HG02623 (cell line): ENCODE results near the gene ARHGAP8.

Source experiments
- ATAC-seq: cut with Tn5 transposase; IDR thresholded peaks from one replicate; pipeline ENCODE4 v1.9.1; 2021; ENCODE audit warnings: moderate library complexity; ENCODE audit not compliant: unreplicated experiment

ARHGAP8 gene

DNA sequence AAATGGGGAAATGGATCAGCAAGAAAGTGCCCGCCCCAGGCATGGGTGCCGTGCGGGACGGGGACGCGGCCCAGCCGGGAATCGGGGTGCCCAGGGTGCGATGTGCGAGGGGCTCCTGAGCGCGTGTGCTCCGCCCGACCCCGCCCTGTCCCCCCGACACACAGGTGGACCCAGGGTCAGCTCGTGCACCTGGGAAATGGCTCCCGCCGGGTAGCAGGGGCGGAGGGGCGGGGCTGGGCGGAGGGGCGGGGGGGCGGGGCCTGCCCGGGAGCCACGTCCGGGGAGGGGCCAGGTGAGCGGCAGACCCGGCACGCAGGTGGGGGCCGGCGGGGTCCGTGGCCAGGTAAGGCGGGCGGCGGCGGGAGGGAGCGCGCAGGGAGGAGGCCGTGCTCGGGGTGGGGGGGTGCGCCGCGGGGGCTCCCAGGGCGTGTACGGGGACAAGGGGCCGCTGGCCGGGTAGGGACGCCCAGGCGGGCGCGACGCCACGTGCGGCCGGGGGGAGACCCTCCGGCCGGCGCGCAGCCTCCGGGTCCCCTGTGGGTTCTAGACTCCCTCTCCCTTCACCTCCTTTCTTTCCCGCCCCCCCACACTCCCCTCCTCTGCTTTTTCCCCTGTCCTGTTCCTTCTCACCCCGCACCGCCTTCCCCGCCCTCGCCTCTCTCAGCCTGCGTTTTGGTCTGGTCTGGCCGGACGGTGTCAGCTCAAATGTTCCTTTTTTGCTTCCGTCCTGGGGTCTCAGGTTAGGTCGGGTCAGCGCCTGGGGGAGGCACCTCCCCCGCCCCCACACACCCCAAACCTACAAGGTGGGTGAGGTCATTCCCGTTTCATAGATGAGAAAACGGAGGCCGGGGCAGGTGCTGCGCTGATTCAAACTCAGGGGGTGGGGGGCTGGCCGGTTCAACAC, at the start of gene ARHGAP8:
Gene ARHGAP8, plus strand, starts transcription at position 291 of the 904 bp plus-strand sequence. CDS start 33,953 bp downstream, outside the sequence.
- no peak for ATAC-seq

DNA sequence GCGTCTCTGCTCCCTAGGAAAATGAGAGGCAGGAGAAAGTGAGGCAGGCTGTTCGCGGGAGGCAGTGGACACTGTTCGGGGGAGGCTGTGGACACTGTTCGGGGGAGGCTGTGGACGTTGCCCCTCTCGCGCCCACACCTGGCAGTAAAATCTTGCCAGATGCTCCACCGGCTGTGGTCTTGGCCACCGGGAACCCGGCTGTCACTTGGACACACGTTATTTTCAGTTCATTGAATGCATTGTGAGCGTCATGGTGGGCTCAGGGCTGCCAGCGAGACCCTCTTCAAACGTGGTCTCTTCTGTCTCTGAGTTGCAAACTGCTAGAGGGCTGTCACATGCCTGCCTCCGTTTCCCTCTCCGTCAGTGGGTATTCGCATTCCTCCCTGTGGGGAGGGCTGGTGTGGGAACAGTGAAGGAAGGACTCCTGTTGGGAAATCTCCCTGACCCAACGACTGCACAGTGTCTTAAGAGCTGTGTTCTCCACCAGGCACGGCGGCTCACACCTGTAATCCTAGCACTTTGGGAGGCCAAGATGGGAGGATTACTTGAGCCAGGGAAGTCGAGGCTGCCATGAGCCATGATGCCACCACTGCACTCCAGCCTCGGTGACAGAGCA, 49.0 kb upstream of the ARHGAP8 start:
- ATAC-seq: no peak

DNA sequence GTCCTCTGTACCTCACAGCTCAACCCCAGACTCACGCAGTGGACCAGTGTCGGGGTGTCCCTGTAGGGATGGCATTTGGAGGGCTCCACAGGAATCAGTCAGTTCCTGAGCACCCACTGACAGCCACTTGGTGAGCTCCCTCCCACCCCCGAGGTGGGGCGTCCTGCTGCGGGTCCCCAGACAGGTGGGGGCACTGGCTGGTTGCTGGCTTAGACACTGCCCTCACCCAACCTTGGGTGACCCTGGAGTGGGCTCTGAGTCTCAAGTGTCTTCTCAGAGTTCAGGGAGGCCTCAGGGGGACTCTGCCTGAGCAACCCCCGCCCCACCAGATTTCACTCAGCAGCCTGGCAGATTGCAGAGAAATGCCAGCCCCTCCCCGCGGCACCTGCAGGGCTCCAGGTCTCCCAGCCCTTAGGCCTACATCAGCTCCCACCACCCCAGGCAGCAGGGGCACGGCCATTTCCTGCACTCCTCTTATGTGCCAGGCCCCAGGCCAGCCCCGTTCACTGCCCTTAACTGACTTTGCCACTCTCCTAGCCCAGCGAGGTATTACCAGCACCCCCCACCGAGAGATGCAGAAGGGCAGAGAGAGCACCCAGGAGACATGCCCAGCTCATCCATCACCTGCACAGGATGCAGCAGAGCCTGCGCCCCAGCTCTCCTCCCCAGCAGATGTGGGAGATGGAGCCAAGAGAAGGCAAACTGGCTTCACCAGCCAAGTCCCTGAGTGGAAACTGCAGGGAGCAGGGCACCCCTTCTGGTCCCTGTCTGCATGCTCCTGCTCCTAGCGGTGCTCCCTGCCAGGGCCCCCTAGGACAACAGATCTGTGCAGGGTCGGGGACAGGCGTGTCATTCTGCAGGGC, 48.0 kb upstream of the ARHGAP8 start:
- no peak for ATAC-seq

DNA sequence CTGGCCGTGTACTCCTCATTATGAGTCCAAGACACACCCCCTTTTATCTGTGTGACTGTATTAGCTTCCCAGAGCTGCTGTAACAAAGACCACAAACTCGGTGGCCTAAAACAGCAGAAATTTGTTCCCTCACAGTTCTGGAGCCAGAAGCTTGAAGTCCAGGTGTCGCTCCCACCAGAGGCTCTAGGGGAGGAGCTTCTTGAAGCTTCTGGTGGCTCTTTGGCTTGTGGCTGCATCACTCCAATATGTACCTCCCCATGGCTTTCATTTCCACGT, 47.4 kb upstream of the ARHGAP8 start:
- no peak for ATAC-seq

DNA sequence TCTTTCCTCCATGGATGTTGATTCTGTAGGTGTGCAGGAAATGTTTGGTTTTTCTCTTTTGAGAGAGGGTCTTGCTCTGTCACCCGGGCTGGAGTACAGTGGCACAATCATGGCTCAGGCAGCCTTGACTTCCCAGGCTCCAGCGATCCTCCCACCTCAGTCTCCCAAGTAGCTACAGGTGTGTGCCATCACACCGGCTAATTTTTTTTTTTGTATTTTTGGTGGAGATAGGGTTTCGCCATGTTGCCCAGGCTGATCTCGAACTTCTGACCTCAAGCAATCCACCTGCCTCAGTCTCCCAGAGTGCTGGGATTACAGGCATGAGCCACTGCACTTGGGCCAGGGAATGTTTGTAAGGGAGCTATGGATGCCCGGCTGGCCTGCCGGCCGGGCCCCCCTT, 45.9 kb upstream of the ARHGAP8 start:
- ATAC-seq: no peak

DNA sequence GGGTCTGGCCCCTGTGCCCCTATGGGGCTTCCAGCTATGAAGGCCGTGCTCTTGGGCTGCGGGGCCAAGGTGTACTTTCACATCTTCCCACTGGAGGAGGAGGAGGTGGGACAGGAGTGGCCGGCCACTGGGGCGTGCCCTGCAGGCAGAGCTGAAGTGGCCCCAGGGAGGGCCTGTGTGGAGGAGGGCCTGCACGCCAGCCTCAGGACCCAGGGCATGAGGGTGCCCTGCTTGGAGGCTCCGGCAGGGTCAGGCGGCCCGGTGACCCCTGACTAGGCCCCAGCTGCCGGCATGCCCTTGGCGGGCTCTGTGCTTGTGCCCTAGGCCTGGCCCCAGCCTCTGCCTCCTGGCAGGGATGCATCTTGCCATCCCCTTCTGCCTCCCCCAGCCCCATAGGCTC, 45.2 kb upstream of the ARHGAP8 start:
- no peak for ATAC-seq

DNA sequence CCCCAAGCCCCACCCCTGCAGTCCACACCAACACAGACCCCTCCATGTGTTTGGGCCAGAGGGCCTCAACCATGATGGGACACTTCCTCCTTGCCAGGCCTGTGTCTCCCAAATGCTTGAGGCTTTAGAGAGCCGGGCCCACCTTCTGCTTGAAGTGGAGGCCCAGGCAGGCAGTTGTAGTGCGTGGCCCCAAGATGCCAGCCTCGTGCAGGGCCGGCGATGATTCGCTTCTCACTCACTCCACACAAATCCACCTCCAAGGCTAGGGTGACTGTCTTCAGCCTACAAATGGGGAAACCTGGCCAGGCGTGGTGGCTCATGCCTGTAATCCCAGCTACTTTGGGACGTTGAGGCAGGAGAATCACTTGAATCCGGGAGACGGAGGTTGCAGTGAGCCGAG, 44.6 kb upstream of the ARHGAP8 start:
- ATAC-seq: no peak

DNA sequence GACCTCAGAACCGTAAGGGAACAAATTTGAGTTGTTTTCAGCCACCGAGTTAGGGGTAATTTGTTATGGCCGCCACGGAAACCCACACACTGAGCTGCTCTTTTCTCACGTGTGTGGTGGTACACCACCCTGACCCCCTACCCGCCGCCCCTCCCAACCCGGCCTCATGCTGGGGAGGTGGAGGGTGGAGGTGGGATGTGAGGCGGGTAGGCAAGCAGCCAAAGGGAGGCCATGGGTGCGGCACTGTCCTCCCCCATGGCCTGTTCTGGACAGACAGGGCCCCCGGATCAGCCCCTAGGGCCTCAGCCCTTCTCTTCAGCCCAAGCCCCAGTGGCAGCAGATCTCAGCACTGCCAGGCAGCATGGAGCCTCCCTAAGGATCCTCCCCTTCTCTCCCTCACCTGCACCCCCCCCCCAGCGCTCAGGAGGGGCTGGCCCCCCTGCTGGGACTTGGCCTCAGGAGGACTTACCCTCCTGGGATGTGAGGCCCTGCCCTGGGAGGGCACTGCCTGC, 42.4 kb upstream of the ARHGAP8 start:
- no peak for ATAC-seq

DNA sequence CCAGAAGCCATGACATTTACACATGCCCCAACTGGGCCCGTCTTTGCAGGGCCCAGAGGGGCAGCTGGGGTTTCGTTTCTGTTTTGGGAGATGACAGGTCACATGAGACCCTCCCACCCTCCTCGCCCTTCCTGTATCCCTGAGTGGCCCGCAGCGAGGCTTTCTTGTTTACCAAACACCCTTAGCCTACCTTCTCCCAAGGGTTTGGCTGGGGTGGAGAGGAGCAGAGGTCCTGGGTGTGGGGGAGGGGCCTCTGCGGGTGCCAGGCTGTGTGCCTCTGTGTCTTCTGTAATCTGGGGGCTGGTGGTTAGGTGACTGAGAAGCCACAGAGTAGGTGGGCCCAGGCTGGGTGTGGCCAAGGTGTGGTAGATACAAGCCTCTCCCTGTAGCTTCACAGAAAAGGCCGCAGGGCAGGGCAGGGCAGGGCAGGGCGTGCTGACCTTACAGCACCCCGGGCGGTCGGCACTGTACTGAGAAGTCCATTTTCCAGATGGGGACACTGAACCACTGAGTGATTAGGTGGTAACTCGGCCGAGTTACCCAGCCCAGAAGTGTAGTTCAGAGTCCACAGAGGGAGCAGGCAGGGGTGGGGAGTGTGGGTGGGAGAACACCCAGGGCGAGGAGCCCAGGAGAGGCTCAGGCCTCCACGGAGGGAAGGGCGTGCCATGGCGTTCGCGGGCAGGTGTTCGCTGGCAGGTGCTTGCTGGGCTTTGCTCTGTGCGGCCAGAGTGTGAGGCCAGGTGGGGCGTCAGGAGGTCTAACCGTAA, 41.7 kb upstream of the ARHGAP8 start:
- ATAC-seq: no peak

DNA sequence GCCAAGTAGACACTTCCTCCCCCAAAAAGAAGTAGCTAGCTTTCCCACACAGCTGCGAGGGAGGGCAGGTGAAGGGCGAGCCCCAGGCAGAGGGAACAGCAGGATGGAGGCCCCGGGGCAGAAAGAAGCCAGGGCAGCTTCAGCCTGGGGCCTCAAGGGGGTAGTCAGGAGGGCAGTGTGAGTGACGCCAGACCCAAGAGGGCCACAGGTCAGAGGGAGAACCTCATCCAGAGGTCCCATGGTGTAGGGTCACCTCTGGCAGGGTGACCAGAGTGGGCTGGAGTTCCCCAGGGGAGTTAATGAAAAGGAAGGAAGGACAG, 41.2 kb upstream of the ARHGAP8 start:
- ATAC-seq: no peak

DNA sequence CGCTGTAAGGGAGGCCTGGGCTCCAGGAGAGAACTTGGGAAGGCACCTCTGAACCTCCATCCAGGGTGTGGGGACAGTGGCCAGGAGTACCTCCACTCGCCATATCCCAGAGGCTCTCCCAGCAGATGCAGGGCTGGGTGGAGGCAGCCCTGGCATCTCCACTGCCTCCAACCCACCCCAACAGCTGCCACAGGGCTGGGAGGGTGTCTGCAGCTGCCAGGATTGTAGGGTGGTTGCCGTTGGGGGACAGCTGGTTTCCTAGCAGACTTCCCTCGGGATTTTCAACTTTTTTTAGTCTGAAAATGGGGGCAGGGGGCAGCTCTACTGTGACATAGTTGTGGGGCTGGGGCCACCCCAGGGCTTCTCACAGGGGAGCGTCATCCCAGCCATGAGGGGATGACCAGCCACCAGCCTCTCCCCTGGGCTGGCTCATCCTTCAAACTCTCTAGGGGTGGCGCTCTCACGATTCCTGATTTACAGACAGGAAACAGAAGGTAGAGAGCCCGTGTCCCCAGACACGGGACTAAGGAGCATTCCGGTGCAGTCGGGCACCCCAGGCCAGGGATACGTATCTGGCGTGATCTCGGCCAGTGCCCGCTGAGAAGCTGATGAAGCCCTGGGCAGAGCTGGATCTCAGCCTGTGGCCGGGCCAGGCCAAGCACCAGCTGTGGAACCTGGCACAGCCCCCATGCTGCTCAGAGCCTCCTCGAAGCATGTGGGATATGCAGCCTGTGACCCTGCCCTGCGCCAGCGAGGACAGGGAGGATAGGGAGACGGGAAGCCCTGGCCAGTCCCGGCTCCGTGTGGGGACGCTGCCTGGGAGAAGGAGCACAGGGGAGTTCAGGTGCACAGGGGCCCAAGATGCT, 40.5 kb upstream of the ARHGAP8 start:
- no peak for ATAC-seq

DNA sequence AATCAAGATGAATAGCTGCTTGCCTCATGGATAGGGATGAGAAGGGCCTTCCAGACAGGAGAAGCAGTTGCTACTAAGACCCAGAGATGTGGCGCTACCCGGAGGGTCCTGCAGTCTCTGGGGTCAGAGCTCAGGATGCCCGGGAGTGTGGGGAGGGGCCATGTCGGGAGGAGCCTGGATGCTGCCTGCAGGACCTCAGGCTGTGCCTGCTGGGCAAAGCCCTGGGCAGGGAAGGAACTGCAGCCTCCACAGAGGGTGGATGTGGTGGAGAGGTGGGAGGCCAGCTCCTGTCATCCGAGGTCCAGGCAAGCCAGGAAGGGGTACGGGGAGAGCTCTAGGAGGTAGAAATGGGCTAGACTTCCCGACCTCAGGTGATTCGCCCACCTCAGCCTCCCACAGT, 39.4 kb upstream of the ARHGAP8 start:
- ATAC-seq: no peak

DNA sequence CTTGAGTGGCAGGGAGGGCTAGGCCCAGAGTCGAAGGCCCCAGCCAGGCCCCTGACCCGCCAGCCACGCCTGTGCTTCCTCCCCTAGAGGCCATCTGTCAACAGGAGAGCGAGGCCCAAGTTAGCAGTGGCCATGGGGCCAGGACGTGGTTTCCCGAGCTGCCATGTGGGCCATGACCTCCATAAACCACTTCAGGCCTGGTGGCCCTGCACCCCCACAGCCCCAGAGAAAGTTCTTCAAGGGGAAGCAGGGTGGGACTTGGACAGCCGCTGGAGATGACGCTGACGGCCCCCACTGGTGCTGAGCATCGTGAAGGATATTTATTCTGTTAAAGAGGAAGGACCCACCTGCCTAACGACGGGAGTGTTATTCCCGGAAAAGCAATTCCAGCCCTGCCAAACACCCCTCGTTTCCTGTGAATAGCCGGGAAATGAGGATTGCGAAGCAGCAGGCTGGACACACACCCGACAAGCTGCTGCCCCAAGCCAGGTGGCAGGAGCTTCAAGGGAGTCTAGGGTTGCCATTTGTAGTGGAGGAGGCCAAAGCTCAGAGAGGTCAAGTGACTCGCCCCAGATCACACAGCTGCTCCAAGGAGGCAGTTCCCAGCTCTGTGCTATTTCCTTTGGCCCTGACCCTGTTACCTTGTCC, 37.5 kb upstream of the ARHGAP8 start:
- no peak for ATAC-seq

DNA sequence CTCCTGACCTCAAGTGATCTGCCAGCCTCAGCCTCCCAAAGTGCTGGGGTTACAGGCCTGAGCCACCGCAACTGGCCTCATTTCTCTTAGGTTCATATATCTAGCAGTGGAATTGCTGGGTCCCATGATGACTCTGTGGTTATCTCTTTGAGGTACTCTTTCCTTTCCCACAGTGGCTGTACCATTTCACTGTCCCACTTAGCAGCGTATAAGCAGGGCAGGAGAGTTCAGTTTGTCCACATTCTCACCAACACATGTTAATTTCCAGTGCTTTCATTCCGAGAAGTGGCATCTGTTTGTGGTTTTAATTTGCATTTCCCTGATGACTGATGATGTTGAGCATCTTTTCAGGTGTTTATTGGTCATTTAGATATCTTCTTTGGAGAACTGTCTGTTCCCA, 34.0 kb upstream of the ARHGAP8 start:
- no peak for ATAC-seq

DNA sequence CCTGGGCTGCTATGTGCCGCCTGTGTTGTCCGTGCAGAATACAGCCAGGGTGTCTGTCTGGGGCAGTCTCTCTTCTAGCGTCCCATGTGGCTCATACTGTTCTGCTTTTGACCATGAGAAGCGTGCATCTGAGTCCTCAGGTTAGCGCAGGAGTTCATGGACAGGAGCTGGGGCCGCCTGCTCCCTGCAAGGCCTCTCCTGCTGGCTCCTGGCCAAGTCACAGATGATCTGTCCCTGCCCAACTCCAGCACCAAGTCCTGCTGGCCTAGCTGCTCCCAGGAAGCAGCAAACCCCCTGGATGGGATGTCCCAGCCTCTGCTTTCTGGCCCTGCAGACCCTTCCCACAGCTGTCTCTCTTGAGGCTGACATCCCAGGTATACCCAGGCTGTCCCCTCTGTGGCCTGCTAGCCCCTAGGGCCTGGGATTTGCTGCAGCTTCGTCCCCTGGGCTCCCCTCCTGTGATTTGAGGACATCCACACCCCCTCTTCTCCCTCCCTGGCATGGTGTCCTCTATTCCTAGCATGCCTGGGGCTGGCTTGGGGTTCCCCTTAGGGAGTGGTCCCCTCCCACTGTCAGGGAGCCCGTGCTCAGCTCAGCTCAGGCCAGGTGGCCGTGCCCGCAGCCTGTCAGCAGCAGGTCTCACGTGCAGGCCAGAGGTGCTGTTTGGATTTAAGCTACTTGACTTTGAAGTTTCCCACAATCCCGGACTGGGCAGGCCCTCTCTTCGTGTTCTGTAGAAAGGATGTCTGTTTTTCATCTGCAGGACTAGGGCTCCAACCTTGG, 32.6 kb upstream of the ARHGAP8 start:
- ATAC-seq: no peak

DNA sequence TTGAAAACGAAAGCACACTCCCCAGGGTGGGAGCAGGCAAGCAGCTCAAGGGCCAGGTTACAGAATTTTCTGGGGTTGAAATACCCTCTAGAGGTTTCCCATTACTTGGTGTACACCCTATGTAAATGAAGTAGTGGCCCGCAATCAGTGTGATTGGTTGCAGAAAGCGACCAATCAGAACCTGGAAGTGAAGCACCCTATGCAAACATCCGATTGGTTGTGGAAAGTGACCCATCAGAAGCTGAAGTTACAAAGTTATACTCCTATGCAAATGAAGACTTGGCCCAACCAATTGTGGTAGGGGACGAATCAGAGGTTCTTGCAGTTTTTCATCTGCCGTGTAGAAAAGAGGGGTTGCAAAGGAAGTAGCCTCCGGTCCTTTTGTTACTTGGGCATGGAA, 31.2 kb upstream of the ARHGAP8 start:
- no peak for ATAC-seq

DNA sequence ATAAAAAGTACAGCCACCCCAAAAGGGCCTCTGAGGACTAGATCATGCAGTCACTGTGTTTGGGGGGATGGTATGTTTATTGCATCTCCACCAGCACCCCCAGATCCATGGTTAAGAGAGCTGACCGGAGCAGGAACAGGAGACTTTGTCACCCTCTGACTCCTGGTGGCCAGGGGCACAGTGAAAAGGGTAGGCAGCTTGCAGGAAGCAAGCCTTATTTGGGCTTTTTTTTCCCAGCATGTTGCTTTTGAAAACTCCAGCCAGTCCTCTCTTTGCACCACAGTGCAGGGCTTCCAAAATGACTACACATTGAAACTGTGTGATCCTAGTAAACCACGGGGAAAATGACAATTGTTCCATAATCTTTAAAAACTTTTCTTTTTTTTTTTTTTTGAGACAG, 29.8 kb upstream of the ARHGAP8 start:
- ATAC-seq: no peak

DNA sequence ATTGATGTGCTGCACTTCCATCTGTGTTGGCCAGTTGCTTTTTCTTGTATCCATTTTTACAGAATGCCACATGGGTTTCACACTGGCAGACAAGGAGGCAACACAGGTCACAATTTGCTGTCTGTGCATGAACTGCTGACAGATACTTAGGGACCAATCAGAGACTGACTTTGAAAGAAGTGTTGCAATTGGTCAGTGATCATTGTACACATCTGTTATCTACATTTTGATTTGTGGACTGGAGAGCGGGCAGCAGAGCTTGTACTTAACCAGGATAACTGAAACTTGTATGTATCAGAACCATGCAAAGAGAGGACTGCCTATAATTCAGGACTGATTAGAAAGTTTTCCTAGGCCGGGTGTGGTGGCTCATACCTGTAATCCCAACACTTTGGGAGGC, 28.6 kb upstream of the ARHGAP8 start:
- no peak for ATAC-seq

DNA sequence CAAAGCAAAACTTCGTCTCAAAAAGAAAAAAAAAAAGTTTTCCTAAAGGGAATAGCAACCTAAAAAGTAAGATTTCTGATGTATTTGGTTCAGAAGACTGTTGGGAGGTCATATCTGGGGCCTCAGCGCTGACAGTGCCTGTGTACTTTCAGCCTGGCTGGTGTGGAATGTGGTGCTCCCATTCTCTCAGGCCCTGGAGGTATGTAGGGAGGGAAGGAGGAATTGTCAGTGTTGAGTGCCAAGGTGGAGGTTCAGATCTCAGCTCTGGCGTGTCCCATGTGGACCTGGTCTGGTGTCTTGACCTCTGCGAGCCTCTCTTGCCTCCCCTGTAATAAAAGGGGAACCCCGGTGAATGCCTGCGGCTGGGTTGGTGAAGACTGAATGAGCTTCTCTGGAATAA, 28.0 kb upstream of the ARHGAP8 start:
- ATAC-seq: no peak
